Effector memory CD4-positive, alpha-beta T cell (primary cell): ENCODE results near the gene PIK3IP1.
"Not testable (repeated sequence)": the region's sequence is repeated elsewhere in the genome, so short reads cannot be mapped to it uniquely, and the experiment has no call there.

Source experiments
- DNase-seq, 3 donors: peaks; one replicate each; pipeline ENCODE4 v3.0.0-alpha.2; 2020
- H3K27ac ChIP-seq: 2 replicates; pipeline ENCODE4 v1.7.0; 2013; ENCODE audit warnings: mild to moderate bottlenecking, low read length, moderate library complexity; ENCODE audit not compliant: insufficient read depth, poor library complexity, severe bottlenecking
- H3K27me3 ChIP-seq: replicated peaks from 2 replicates; pipeline ENCODE4 v1.7.0; 2013; ENCODE audit warnings: mild to moderate bottlenecking, low read length; ENCODE audit not compliant: insufficient read depth, control insufficient read depth, poor library complexity, severe bottlenecking
- H3K36me3 ChIP-seq: 2 replicates; pipeline ENCODE4 v1.7.0; 2013; ENCODE audit warnings: mild to moderate bottlenecking, low read length, moderate library complexity; ENCODE audit not compliant: control insufficient read depth, insufficient read depth
- H3K4me1 ChIP-seq: 2 replicates; pipeline ENCODE4 v1.7.0; 2013; ENCODE audit warnings: low read length, mild to moderate bottlenecking; ENCODE audit not compliant: control insufficient read depth, insufficient read depth, poor library complexity, severe bottlenecking
- H3K4me3 ChIP-seq: 2 replicates; pipeline ENCODE4 v1.7.0; 2013; ENCODE audit warnings: low read length, low read depth, mild to moderate bottlenecking; ENCODE audit not compliant: insufficient read depth, poor library complexity, severe bottlenecking
- H3K9me3 ChIP-seq: 2 replicates; pipeline ENCODE4 v1.7.0; 2013; ENCODE audit warnings: mild to moderate bottlenecking, low read length, moderate library complexity; ENCODE audit not compliant: control insufficient read depth

PIK3IP1 gene

GRCh38 chr22:31243339-31244045 lies 48.8 kb downstream of the PIK3IP1 start:
- Histone ChIP-seq H3K4me3 (no peak overlapping the region), H3K4me1 (peaks cover 16% of the 10 kb centered on the region), H3K27me3 (no peaks in the 10 kb centered on the region), H3K9me3 (no peaks in the 10 kb centered on the region), H3K36me3 (peaks cover 6% of the 10 kb centered on the region), H3K27ac (no peak overlapping the region)
- DNase-seq, result no peak

GRCh38 chr22:31241936-31242335 lies 50.4 kb downstream of the PIK3IP1 start:
- no peaks in the 10 kb centered on the region for H3K27me3 ChIP-seq
- H3K36me3 ChIP-seq, result peaks cover 6% of the 10 kb centered on the region
- no peaks in the 10 kb centered on the region for H3K9me3 ChIP-seq
- DNase-seq, result no peak
- H3K4me1 ChIP-seq, result peaks cover 4% of the 10 kb centered on the region
- no peak overlapping the region for H3K27ac ChIP-seq
- no peak overlapping the region for H3K4me3 ChIP-seq

- Histone ChIP-seq H3K36me3 (peaks cover 6% of the 10 kb centered on the region), H3K4me3 (no peak overlapping the region), H3K4me1 (peaks cover 4% of the 10 kb centered on the region), H3K9me3 (no peaks in the 10 kb centered on the region), H3K27ac (no peak overlapping the region), H3K27me3 (no peaks in the 10 kb centered on the region)
- DNase-seq, result no peak
Observed at GRCh38 chr22:31241200-31241599, 51.1 kb downstream of the PIK3IP1 start.

DNA sequence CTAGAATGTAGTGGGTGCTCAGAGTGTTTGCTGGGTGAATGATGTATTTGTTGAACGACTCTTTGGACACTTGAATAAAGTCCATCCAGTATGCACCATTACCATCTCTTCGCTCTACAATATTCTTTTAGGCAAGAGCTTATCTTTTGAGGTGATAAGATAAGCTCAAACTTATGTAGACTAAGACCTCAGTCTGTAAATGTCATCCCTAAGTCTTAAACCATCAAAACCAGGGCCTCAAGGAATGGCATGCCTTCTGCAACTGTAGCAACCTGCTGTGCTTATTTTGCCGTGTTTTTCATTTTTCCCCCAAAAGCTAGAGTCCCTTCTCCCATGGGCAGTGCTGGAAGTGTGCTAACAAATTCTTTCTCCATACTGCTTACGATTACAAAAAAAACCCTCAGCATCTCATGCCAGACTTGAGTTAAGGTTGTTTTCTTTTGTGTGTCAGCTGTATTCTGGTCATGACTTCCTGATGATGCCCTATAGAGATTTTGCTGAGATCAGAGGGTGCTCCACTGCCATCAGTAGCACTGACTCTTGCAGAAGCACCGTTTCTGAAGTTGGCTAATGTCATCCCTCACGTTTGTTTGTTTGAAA lies 52.4 kb downstream of the PIK3IP1 start:
- Histone ChIP-seq H3K9me3 (no peaks in the 10 kb centered on the region), H3K36me3 (peaks cover 6% of the 10 kb centered on the region), H3K4me1 (peaks cover 4% of the 10 kb centered on the region), H3K27ac (no peak overlapping the region), H3K27me3 (no peaks in the 10 kb centered on the region), H3K4me3 (no peak overlapping the region)
- DNase-seq, result no peak

GRCh38 chr22:31238057-31238456 lies 54.2 kb downstream of the PIK3IP1 start:
- no peak for DNase-seq
- H3K27ac ChIP-seq, result no peak overlapping the region
- no peak overlapping the region for H3K4me3 ChIP-seq
- no peaks in the 10 kb centered on the region for H3K27me3 ChIP-seq
- H3K9me3 ChIP-seq, result no peaks in the 10 kb centered on the region
- H3K4me1 ChIP-seq, result no peaks in the 10 kb centered on the region
- H3K36me3 ChIP-seq, result peaks cover 6% of the 10 kb centered on the region

DNA sequence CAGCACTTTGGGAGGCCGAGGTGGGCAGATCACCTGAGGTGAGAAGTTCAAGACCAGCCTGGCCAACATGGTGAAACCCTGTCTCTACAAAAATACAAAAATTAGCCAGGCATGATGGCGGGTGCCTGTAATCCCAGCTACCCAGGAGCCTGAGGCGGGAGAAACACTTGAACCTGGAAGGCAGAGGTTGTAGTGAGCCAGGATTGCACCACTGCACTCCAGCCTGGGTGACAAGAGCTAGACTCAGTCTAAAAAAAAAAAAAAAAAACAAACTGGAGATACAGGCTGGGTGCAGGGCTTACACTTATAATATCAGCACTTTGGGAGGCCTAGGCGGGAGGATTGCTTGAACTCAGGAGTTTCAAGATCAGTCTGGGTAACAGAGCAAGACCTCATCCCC lies 56.2 kb downstream of the PIK3IP1 start:
- DNase-seq, H3K36me3 ChIP-seq, H3K27me3 ChIP-seq, H3K4me1 ChIP-seq, H3K27ac ChIP-seq, H3K4me3 ChIP-seq, H3K9me3 ChIP-seq: not testable (repeated sequence)

- peaks cover 5% of the 10 kb centered on the region for H3K36me3 ChIP-seq
- no peak for DNase-seq
- no peak overlapping the region for H3K27ac ChIP-seq
- no peaks in the 10 kb centered on the region for H3K9me3 ChIP-seq
- H3K4me1 ChIP-seq, result peaks cover 15% of the 10 kb centered on the region
- no peak overlapping the region for H3K4me3 ChIP-seq
- H3K27me3 ChIP-seq, result no peaks in the 10 kb centered on the region
Observed at GRCh38 chr22:31235081-31235480, 57.2 kb downstream of the PIK3IP1 start.

- Histone ChIP-seq H3K4me1 (peaks cover 26% of the 10 kb centered on the region), H3K9me3 (no peaks in the 10 kb centered on the region), H3K4me3 (no peak overlapping the region), H3K27ac (no peak overlapping the region), H3K36me3 (peaks cover 5% of the 10 kb centered on the region), H3K27me3 (no peaks in the 10 kb centered on the region)
- DNase-seq, result no peak
Observed at GRCh38 chr22:31233001-31233400, 59.3 kb downstream of the PIK3IP1 start.
